ENCODE data around the gene NEXN.
"Not testable (repeated sequence)": the region's sequence is repeated elsewhere in the genome, so short reads cannot be mapped to it uniquely, and the experiment has no call there.

The NEXN gene

DNA sequence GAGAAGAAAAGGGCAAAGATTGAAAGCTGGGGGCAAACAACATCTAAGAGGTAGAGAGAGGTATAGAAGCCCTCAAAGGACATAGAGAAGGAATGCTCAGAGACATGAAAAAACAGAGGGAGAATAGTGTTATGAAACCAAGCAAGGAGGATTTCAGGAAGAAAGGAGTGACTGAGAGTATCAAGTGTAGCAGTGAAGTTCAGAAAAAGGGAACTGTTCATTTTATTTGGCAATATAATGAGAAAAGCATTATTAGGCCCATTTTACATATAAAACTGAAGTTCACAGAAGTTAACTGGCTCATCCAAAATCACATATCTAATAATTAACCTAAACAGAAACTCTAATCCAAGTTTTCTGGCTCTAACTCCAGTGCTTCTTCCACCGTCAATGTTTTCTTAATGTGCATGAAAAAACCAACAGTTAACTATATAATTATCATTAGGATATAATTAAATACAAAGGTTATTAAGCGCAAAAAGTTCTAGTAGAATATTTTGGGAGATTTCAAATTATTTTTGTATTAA lies 17.7 kb downstream of the NEXN start:
- DNase-seq = no peak

DNA sequence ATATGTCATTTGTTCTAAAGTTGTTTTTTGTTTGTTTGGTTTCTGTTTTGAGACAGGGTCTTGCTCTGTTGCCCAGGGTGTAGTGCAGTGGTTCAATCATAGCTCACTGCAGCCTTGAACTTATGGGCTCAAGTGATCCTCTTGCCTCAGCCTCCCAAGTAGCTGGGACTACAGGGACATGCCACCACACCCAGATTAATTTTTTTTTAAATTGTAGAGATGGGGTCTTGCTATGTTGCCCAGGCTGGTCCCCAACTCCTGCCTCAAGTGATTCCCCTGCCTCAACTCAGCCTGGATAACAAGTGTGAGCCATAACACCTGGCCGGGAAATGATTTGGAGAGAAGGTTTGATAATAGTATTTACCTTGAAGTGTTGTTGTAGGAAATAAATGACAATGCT lies 18.2 kb downstream of the NEXN start:
- no peak for DNase-seq

DNA sequence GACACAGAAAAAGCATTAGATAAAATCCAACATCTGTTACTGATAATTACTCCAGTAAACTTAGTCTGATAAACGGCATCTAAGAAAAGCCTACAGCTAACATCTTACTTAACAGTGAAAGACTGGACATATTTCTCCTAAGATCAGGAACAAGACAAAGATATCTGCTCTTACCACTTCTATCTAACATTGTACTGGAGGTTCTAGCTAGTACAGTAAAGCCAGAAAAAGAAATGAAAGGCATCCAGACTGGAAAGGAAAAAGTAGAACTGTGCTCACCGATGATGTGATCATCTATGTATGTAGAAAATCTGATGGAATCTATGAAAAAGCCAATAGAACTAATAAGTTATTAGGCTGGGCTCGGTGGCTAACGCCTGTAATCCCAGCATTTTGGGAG lies 21.7 kb downstream of the NEXN start:
- DNase-seq = no peak

DNA sequence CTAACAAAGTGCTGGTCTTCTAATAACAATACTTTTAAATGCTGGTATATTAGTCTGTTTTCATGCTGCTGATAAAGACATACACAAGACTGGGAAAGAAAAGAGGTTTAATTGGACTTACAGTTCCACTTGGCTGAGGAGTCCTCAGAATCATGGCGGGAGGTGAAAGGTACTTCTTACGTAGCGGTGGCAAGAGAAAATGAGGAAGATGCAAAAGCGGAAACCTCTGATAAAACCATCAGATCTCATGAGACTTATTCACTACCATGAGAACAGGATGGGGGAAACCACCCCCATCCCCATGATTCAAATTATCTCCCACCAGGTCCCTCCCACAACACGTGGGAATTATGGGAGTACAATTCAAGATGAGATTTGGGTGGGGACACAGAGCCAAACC lies 30.5 kb downstream of the NEXN start:
- DNase-seq = not testable (repeated sequence)

DNA sequence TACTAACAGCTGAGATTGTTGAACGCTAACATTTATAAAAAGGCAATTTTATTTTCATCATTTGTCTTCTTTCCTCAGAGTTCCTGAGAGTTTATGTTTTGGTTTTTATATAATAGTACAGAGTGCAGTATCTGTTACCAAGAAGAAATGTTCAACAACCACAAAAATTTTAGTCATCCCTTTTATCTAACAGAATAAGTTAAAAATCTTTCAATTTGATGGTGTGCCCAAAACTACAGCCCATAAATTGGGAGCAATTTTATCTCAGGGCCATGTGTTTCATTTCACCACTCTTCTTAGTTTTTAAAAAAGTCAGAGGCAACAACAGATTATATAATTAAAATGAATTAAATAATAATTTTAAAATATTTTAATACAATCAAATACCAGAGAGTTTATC lies 37.1 kb downstream of the NEXN start:
- no peak for DNase-seq

DNA sequence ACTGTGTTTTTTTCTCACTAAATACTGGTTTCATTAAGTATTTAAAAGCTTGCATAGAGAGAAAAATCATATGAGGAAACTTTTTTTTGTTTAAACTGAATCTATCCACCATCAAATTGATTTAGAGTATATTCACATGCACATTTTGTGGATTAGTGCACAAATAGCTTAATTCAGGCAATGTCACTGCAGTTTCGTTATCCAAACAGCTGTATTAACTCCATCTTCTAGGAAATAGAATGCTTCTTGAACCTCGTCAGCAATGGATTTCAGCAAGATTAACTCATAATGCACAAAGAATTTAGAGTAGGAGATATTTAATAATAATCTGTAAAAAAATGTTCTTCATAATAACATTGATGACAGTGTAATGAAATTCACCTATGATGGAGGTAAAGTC lies 37.5 kb downstream of the NEXN start:
- DNase-seq = no peak

DNA sequence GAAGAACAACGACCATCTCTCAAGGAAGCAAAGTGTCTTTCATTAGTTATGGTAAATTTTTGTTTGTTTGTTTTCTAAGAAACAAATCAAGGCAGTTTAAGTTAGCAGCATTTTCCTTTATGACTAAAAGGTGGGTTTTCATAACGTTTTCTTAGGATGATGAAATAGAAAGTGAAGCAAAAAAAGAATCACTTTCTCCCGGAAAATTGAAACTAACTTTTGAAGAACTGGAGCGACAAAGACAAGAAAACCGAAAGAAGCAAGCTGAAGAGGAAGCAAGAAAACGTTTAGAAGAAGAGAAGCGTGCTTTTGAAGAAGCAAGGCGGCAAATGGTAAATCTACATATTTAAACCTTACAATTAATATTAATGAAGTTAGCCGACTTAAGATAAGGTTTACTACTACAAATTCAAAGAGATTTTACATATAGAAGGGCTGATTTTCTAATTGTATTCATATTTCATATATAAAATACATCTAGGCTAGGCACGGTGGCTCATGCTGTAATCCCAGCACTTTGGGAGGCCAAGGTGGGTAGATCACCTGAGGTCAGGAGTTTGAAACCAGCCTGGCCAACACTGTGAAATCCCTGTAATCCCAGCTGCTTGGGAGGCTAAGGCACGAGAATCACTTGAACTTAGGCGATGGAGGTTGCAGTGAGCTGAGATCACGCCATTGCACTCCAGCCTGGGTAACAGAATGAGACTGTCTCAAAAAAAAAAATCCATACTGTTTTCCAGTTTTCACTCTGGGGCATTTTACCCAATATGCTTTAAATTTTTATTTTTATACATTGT lies 38.3 kb downstream of the NEXN start:
- DNase-seq = no peak

DNA sequence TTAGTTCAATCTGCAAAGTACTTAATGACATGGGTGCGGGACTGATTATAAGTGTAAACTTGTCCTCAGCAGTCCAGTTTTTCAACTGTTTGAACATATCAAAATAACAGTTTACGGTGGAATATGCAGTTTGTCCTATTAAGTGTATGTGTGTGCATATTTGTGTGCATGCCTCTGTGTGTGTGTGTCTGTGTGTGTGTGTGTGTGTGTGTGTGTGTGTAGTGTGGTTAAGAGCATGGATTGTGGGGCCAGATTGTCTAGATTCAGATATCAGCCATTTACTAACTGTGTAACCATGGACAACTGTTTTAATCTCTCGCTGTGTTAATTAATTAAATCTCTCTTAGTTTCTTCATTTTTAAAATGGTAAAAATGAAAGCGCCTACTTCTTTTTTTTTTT lies 39.0 kb downstream of the NEXN start:
- DNase-seq = no peak

DNA sequence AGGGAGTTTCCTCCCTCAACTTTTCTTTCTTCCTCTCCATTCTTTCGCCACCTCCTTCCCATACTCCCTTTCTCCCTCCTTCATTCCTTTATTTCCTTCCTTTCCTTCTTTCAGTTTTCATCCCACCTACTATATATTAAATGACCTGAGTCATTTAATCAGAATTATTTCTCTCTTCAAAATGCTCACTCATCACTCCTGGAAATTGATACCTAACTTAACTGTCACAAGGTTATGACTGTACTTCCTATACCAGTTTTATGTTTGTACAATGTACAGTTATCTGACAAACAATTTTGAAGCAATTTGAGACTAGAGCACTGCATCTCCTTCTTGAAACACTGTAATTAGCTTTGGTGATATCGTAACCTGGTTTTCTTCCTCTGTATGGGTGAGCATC lies 41.4 kb downstream of the NEXN start:
- DNase-seq = no peak

DNA sequence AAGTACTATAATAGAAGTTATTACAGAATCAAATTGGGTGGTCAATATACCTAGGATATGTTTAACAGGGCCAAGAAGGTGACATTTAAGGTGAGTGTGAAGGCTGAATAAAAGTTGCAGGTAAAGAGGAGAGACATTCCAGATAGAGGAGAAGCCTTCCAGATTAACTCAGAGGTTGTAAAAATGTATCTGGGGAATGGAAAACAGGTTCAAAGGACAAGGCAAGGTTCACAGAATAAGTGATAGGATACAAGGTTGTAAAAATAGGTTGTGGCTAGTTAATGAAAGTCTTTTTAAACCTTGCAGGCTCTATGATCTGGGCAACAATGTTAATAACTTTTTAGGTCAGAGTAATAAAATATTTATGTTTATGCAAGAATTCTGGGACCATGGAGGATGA lies 50.2 kb downstream of the NEXN start:
- DNase-seq = no peak

DNA sequence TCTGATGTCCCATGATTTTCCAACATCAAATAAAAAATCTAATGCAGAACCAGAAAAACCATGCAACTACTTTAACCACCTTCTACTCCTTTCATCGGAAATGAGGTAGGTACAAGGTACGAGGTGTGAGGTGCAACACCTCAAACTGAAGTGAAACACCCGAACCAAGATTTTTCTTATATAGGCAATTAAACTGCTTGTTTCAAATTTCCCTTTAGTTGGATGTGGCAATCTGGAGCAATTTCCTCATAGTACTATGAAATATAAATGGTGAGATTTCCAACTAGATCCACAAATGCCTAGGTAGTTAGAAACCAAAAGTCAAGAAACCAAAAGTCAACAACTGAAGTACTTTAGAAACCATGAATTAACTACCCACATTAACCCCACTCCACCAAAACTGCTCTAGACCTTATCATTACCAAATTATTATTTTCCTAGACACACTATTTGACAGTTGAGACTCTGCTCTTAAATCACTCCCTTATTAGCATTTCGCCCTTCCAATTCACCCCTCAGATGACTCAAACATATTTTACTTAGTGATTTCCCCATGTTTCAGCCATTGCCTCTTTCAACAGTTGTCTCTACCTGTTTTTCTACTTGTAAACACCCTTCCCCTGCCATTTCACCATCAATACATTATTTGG lies 52.6 kb downstream of the NEXN start:
- no peak for DNase-seq

DNA sequence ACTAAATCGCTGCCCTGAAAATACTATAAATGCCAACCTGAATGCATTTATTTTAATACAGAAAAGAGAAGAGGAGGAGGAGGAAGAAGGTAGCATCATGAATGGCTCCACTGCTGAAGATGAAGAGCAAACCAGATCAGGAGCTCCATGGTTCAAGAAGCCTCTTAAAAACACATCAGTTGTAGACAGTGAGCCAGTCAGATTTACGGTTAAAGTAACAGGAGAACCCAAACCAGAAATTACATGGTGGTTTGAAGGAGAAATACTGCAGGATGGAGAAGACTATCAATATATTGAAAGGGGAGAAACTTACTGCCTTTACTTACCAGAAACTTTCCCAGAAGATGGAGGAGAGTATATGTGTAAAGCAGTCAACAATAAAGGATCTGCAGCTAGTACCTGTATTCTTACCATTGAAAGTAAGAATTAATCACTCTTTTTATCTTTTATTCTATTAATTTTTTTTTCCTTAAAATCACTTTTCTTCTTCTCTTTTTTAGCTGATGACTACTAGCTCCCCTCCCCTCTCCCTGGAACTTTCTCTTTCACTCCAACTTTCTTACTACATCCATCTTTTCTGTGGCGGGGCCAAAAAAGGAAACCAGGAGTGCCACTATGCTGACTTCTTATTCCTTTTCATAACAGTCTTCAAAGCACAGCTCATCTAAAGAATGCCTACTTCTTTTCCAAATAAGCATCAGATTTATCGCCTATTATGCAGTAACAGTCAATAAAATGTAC lies 54.1 kb downstream of the NEXN start:
- no peak for DNase-seq

DNA sequence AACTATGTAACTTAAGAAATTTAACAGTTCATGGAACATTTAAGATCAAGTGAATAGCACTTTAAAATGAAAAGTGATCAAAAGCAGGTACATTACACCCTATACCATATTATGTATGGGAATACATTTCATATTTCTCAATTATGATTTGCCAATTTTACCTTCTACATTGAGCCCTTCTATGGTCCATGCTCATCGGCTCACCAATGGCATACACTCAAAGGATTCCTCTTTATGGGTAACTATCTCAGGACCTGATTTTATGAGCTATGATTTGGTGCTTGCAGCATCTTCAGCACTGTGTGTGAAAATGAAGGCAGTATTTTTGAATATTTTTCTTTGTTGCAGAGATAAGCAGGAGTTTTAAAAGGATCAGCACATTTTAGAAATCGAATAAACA lies 56.9 kb downstream of the NEXN start:
- DNase-seq = no peak

DNA sequence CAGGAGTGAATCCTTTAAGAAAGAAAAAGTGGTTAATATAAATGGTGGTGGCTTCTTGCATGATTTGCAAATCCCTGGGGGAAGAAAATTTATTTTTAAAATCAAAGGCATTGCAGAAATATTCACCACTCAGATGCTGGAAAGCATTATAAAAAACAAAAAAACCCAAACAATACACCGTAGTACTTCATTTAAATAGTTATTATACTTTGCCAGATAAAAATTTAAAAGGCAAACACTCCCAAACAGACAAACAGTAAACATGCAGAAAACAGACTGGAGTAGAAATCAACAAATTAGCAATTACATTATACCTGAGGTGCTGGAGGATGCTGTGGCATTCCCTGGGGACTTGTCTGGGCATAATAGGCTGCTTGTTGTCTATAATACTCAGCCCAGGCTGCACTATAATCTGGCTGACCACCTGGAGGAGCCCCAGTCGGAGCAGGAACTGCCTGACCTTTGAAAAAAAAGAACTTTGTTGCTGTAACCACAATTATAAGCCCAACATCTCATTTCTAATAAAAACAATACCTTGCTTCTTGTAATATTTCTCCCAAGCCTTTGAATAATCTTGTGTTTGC lies 60.5 kb downstream of the NEXN start:
- no peak for DNase-seq

DNA sequence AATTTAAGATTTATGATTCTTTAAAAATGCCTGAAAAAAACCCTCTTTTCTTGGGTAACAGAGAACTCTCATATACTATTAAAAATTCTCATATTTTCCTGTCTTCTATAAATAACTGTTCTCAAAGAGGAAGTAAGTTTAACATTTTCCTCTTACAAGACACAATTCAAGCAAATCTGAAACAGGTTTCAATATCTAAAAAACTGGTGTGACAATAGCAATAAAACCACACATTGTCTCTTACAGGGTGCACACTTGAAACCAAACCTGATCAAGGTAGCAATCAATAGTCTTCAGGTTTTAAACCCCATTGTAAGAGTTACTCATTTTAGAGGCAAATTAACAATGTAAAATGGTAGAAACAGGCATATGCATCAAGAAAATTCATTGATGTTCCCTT lies 62.4 kb downstream of the NEXN start:
- DNase-seq = no peak

DNA sequence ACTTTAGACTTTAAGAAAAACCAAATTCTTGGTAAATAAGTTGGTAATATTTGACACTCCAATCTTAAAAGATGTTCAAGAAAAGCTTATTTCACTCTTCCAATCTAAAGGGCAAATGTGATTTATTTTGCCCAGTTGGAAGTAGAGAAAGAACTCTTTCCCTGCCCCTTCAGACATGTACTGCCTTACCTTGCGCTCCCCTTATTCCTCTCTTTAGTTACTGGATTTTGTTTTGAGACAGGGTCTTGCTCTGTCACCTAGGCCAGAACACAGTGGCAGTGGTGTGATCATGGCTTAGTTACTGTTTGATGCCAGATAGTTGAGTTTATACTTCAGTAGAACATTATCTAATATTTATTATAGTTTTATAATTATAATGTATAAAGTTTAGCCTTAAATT lies 62.9 kb downstream of the NEXN start:
- DNase-seq = no peak

DNA sequence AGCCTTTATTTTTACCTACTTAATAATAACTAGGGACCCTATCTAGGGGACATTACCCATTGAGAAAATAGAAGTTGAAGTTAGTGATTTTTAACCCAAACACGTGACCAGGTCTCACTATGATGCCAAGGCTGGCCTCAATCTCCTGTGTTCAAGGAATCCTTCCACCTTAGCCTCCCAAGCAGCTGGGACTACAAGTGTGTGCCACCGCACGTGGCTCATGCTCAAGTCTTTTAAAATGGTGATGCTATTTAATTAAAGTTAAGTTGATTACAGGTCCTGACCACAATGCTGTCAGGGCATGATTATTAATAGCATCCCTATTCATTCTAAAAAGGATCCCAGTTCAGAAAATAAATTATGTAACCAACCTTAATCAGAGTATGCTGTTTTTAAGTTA lies 65.5 kb downstream of the NEXN start:
- DNase-seq = no peak

DNA sequence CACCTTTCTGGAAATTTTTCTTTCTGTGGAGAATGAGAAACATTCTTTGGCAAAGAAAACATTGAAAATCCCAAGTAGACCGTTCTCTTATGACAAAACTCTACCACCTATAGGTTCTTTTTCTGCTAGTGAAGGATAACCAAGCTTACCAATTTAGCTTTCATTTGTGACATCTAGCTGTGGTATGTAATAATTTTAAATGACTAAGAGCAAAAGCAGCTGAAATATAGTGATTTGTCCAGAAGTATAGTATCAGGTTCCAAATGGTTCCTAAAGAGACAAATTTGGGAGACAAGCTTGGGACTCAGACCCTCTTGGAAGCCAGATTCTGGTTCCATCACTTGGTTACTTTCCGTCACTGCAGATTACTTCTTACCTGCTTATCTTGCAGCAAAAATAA lies 66.1 kb downstream of the NEXN start:
- no peak for DNase-seq

DNA sequence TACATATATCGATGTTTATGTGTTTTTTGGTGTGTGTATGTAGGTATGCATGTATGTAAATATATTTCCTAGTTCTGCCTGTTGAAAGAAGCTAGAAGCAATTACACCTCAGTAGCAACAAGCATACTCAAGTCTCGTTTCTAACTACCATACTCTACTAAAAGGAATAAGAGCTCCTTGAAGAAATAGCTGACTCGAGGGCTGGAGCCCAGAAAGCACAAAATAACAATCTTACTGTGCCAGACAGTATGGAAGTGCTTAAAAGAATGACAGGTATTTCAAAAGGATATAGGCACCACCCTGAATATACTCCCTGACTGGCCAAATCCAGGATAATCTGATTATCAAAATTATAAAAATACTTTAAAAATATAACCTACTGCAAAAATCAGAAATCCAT lies 67.3 kb downstream of the NEXN start:
- DNase-seq = no peak

DNA sequence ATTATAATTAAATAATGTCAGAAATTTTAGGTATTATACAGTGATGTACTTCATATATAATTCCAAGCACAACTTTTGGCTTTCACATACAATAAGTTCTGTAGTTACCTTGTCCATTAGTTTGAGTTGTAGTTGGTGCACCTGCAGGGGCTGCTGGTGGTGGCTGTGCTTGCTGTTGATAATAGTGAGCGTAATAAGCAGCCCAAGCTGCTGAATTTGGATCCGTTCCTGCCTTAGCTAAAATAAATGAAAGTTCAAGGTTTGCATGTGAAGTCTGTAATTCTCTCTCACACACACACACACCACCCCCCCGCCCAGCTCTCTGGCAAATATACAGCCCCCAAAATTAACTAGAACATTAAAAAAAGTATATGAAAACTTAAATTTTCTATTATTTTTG lies 68.0 kb downstream of the NEXN start:
- DNase-seq = no peak

DNA sequence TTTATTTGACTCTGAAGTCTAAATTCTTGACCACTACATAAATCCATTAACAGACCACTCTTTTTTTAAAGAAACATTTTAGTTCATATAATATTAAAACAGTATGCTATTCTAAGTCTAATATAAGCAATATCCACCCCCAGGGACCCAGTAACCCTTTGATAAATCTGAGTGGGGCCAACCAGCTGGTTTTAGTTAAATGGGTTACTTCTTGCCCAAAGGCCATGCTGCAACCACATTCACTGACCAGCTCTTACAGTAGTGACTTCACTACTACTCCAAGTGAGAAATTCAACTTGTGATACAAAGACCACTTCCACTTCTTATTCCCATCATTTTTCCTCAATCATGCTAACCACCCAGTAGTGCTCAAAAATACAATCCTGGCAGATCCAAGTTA lies 70.0 kb downstream of the NEXN start:
- DNase-seq = no peak

DNA sequence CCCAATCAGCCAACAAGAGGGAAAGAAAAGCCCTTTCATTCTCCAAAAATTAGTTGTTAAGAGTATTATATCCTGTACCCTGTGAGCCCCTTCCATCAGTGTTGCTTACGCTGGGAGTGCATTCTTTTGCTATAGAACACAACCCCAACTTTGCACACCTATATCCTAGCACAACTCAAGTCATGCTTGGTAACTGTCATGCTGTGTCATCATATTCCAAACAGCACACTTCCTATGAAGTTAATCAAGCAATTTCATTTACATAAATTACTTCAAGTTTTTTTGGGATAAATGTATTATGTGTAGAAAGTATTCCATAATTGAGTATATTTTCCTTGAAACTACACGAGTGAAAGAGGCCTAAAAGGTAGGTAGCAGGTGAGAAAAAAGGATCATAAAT lies 70.4 kb downstream of the NEXN start:
- no peak for DNase-seq

DNA sequence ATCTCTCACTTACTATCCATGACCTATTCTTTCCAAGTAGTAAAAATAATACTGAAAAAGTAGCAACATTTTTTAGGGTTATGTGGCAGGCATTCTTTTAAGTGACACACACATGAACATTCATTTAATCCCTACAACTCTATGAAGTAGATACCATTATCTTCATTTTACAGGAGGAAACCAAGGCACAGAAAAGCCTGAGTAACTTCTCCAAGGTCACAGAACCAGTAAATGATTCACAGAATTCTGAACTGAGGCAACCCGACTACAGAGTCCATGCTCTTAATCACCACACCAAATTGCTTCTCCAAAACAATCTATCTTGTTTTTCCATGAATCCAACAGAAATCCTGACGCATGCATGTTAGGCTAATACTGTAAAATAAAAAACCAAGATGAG lies 73.0 kb downstream of the NEXN start:
- no peak for DNase-seq

DNA sequence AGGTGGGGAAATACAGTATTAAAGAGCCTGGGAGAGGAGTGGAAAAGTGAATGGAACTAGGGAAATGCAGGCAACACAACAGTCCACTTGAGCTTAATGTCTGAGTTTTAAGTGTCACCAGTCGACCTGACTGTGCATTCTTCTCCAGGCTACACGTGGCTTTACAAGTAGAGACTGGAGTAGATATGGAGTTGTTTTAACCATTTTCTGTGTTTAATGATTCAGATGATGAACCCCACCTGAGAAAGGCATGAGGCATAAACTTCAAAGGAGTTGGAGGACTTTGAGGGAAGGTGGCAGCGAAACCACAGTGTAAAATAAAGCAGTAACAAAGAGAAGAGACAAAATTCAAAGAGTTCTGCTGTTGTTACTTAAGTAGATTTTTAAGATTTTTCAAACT lies 77.9 kb downstream of the NEXN start:
- no peak for DNase-seq

Measured in central memory CD4-positive, alpha-beta T cell (primary cell).